HEK293 (cell line): ENCODE measurements around the gene MYO1G.
A peak's percentile ranks its signal among the peaks of the same experiment; 100 is the strongest.

Source experiments
- CTCF ChIA-PET: fragments of 350-600 bp; formaldehyde crosslinking; extraction: SDS; loops from one replicate; lab custom pipeline; 2021; ENCODE audit warnings: antibody characterized with exemption; lab: Yijun Ruan, JAX
- POLR2A ChIA-PET: fragments of 300-600 bp; formaldehyde crosslinking; extraction: SDS; loops from one replicate; lab custom pipeline; 2020; ENCODE audit warnings: antibody characterized with exemption, inconsistent platforms; lab: Yijun Ruan, JAX
- H3K27ac ChIP-seq: fragments of 200-500 bp; sonication (Bioruptor generic); 2 replicates; pipeline ENCODE4 v1.5.1; 2014; ENCODE audit warnings: low read depth, low read length, control low read depth, inconsistent platforms; ENCODE audit errors: extremely low read depth
- H3K36me3 ChIP-seq, 2 experiments: fragments of 200-500 bp in 1 of 2; sonication (Bioruptor generic) in 1 of 2; 1 replicate in 1 of 2; 2 replicates in 1 of 2; pipeline ENCODE4 v1.5.1; 2014 to 2017; ENCODE audit warnings: inconsistent platforms in 2 of 2, low read length in 2 of 2; ENCODE audit not compliant: control insufficient read depth in 2 of 2, insufficient read depth in 1 of 2
- H3K4me1 ChIP-seq: fragments of 200-500 bp; sonication (Bioruptor generic); 2 replicates; pipeline ENCODE4 v1.5.1; 2014; ENCODE audit warnings: mild to moderate bottlenecking, low read length, inconsistent platforms; ENCODE audit not compliant: control insufficient read depth, insufficient read depth
- H3K4me3 ChIP-seq: 2 replicates; pipeline ENCODE4 v1.5.1; 2011; ENCODE audit warnings: low read depth, mild to moderate bottlenecking, control low read depth, low read length, moderate library complexity
- H3K9me3 ChIP-seq: fragments of 200-500 bp; sonication (Bioruptor generic); 2 replicates; pipeline ENCODE4 v1.5.1; 2014; ENCODE audit warnings: low read depth, low read length, inconsistent platforms; ENCODE audit not compliant: control insufficient read depth, insufficient read depth
- ATF2 ChIP-seq: fragments of 450-650 bp; formaldehyde crosslinking; IDR thresholded peaks from 2 replicates; pipeline ENCODE4 v1.5.1; 2016; ENCODE audit warnings: missing biosample characterization, missing genetic modification characterization, low read depth
- KLF1 ChIP-seq: fragments of 450-650 bp; formaldehyde crosslinking; IDR thresholded peaks from 2 replicates; pipeline ENCODE4 v1.5.1; 2016; ENCODE audit warnings: missing biosample characterization, missing genetic modification characterization
- ZFP37 ChIP-seq: fragments of 450-650 bp; formaldehyde crosslinking; IDR thresholded peaks from 2 replicates; pipeline ENCODE4 v1.5.1; 2016; ENCODE audit warnings: missing biosample characterization, missing genetic modification characterization
- ZNF148 ChIP-seq: fragments of 450-650 bp; formaldehyde crosslinking; IDR thresholded peaks from 2 replicates; pipeline ENCODE4 v1.5.0; 2017; ENCODE audit warnings: missing biosample characterization, missing genetic modification characterization, borderline replicate concordance
- ZNF184 ChIP-seq: fragments of 450-650 bp; IDR thresholded peaks from 2 replicates; pipeline ENCODE4 v1.5.1; 2018; ENCODE audit warnings: missing biosample characterization, mild to moderate bottlenecking, missing genetic modification characterization
- ZNF248 ChIP-seq: fragments of 450-650 bp; formaldehyde crosslinking; IDR thresholded peaks from 2 replicates; pipeline ENCODE4 v1.5.1; 2017; ENCODE audit warnings: missing biosample characterization, missing genetic modification characterization
- ZNF324 ChIP-seq: fragments of 450-650 bp; formaldehyde crosslinking; IDR thresholded peaks from 2 replicates; pipeline ENCODE4 v1.5.1; 2016; ENCODE audit warnings: missing biosample characterization, missing genetic modification characterization
- ZNF529 ChIP-seq: fragments of 450-650 bp; formaldehyde crosslinking; IDR thresholded peaks from 2 replicates; pipeline ENCODE4 v1.5.1; 2017; ENCODE audit warnings: missing genetic modification characterization, missing biosample characterization; ENCODE audit not compliant: insufficient replicate concordance
- ZNF623 ChIP-seq: fragments of 450-650 bp; formaldehyde crosslinking; IDR thresholded peaks from 2 replicates; pipeline ENCODE4 v1.5.1; 2016; ENCODE audit warnings: missing biosample characterization, missing genetic modification characterization
- ZNF626 ChIP-seq: fragments of 450-650 bp; sonication (Bioruptor Pico); formaldehyde crosslinking; IDR thresholded peaks from 2 replicates; pipeline ENCODE4 v1.5.1; 2018; ENCODE audit warnings: missing biosample characterization, missing genetic modification characterization, inconsistent platforms
- TF ChIP-seq, protein P1 (sequence below): fragments of 450-650 bp; formaldehyde crosslinking; IDR thresholded peaks from 2 replicates; pipeline ENCODE4 v1.5.1; 2016; ENCODE audit warnings: missing biosample characterization, missing genetic modification characterization
- TF ChIP-seq, protein P2 (sequence below): fragments of 450-650 bp; IDR thresholded peaks from 2 replicates; pipeline ENCODE4 v1.5.1; 2018; ENCODE audit warnings: missing biosample characterization, mild to moderate bottlenecking, missing genetic modification characterization

MYO1G gene

DNA sequence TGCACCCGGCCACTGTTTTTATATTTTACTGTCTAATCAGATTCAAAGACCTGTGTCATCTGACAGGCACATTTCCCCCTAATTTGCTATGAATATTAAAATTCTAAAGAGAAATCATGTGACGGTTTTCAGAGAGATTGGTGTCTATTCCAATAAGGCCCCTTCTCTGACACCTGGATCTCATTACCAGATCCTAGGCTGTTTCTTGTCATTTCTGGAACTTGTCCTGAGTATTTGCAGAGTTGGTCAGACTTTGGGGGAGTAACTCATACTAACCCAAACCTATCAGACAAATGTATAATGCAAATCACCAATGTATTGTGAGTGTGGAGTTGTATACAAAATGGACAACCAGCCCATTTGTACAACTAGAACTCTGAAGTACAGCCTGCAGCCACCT is 29.5 kb downstream of the MYO1G start (continued):
- TF ChIP-seq ZNF248 (tag by site-specific recombination), result no peak

DNA sequence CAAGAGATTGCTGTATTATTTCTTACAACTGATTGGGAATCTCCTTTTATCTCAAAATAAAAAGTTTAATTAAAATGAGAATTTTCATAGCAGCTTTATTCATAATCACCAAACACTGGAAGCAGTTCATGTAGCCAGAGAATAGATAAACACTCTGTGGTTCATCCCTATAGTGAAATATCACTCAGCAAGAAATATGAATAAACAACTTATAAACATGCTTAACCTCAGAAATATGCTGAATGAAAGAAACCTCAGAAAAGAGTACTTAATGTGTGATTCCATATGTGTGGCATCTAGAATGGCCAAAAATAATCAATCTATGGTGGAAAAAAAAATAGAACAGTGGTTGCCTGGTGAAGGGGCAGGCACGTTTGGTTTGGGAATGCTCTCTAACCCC is 33.3 kb downstream of the MYO1G start:
- CTCF ChIA-PET, result no interaction called here
- POLR2A ChIA-PET, result no interaction called here
- Histone ChIP-seq H3K36me3 (no peaks in the 10 kb centered on the region), H3K9me3 (no peaks in the 10 kb centered on the region), H3K4me3 (no peak overlapping the region), H3K4me1 (no peaks in the 10 kb centered on the region), H3K27ac (no peak overlapping the region)
- no peak for TF ChIP-seq ZNF626
- TF ChIP-seq ZNF623, result no peak
- TF ChIP-seq ATF2 (tag by site-specific recombination), result no peak
- TF ChIP-seq, protein P1, sequence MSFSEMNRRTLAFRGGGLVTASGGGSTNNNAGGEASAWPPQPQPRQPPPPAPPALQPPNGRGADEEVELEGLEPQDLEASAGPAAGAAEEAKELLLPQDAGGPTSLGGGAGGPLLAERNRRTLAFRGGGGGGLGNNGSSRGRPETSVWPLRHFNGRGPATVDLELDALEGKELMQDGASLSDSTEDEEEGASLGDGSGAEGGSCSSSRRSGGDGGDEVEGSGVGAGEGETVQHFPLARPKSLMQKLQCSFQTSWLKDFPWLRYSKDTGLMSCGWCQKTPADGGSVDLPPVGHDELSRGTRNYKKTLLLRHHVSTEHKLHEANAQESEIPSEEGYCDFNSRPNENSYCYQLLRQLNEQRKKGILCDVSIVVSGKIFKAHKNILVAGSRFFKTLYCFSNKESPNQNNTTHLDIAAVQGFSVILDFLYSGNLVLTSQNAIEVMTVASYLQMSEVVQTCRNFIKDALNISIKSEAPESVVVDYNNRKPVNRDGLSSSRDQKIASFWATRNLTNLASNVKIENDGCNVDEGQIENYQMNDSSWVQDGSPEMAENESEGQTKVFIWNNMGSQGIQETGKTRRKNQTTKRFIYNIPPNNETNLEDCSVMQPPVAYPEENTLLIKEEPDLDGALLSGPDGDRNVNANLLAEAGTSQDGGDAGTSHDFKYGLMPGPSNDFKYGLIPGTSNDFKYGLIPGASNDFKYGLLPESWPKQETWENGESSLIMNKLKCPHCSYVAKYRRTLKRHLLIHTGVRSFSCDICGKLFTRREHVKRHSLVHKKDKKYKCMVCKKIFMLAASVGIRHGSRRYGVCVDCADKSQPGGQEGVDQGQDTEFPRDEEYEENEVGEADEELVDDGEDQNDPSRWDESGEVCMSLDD (tag by site-specific recombination), result no peak
- TF ChIP-seq, protein P2, sequence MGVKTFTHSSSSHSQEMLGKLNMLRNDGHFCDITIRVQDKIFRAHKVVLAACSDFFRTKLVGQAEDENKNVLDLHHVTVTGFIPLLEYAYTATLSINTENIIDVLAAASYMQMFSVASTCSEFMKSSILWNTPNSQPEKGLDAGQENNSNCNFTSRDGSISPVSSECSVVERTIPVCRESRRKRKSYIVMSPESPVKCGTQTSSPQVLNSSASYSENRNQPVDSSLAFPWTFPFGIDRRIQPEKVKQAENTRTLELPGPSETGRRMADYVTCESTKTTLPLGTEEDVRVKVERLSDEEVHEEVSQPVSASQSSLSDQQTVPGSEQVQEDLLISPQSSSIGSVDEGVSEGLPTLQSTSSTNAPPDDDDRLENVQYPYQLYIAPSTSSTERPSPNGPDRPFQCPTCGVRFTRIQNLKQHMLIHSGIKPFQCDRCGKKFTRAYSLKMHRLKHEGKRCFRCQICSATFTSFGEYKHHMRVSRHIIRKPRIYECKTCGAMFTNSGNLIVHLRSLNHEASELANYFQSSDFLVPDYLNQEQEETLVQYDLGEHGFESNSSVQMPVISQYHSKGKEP (tag by site-specific recombination), result no peak
- no peak for TF ChIP-seq ZFP37 (tag by site-specific recombination)
- TF ChIP-seq ZNF324 (tag by site-specific recombination), result no peak
- TF ChIP-seq ZNF529 (tag by site-specific recombination), result no peak
- TF ChIP-seq ZNF184 (tag by site-specific recombination), result no peak

- no peaks in the 10 kb centered on the region for H3K36me3 ChIP-seq
- no peak for TF ChIP-seq ZNF148
- TF ChIP-seq KLF1 (tag by site-specific recombination), result peak; percentile 79
- TF ChIP-seq, all 188 proteins: peak for 1
- Histone ChIP-seq H3K27ac (no peak overlapping the region), H3K4me3 (no peak overlapping the region), H3K9me3 (no peaks in the 10 kb centered on the region), H3K4me1 (no peaks in the 10 kb centered on the region)
- ChIA-PET POLR2A (no interaction called here), CTCF (no interaction called here)
These were observed 34.0 kb downstream of the MYO1G start for GRCh38 chr7:44944821-44945220.
